ENCODE measurements around the gene WDFY3. TPM values are rescaled to one million over a fixed set of nuclear protein-coding genes. Genes with fewer than 3 reads are reported as not detected.

The WDFY3 gene
- total and polyA plus RNA-seq, 12 donors = 9.5 to 284 (median 85.0) TPM

DNA sequence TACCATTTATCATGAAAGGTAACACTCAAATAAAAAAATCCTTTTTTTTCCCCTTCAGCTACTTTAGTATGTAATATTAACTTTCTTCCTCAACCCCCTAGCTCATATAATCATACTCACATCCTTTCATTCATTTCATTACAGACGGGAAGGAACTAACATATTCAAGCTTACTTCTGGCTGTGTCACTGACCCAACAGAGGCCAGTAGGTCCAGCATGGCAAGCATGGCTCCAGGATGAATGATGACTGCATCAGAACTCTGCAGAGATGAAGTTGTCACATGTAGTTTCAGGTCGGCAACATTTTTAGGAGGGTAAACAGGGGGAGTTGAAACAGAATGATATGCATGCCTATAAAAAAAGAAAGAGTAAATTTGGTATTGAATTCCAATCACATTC lies 163.4 kb downstream of the WDFY3 start:
- intact Hi-C loops (cut with DNase I) = no loop called here
- no peaks in the 10 kb centered on the region for H3K9me3 ChIP-seq (replicated peaks in 1 of 3)
- WGBS, 4 donors = 93 to 100% (median 93%) methylated on average over 2 of the region's 2 CpGs
- no peak overlapping the region for H3K27ac ChIP-seq
- peaks cover 0 to 30% of the 10 kb centered on the region in 2 donors for H3K36me3 ChIP-seq (replicated peaks in 1 of 2)
- H3K27me3 ChIP-seq = no peaks in the 10 kb centered on the region
- H3K4me1 ChIP-seq (replicated peaks in 1 of 2) = peaks cover 13 to 14% of the 10 kb centered on the region in 2 donors
- H3K4me3 ChIP-seq = no peak overlapping the region
- no peak for DNase-seq
- TF ChIP-seq, protein P1, sequence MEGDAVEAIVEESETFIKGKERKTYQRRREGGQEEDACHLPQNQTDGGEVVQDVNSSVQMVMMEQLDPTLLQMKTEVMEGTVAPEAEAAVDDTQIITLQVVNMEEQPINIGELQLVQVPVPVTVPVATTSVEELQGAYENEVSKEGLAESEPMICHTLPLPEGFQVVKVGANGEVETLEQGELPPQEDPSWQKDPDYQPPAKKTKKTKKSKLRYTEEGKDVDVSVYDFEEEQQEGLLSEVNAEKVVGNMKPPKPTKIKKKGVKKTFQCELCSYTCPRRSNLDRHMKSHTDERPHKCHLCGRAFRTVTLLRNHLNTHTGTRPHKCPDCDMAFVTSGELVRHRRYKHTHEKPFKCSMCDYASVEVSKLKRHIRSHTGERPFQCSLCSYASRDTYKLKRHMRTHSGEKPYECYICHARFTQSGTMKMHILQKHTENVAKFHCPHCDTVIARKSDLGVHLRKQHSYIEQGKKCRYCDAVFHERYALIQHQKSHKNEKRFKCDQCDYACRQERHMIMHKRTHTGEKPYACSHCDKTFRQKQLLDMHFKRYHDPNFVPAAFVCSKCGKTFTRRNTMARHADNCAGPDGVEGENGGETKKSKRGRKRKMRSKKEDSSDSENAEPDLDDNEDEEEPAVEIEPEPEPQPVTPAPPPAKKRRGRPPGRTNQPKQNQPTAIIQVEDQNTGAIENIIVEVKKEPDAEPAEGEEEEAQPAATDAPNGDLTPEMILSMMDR (IDR thresholded peaks at IDR 0.05) = no peak
- no peak for TF ChIP-seq POLR2A (IDR thresholded peaks at IDR 0.05)

- Histone ChIP-seq H3K4me3 (no peak overlapping the region), H3K27me3 (no peaks in the 10 kb centered on the region), H3K36me3 (replicated peaks in 1 of 2) (peaks cover 0 to 33% of the 10 kb centered on the region in 2 donors), H3K27ac (no peak overlapping the region), H3K9me3 (replicated peaks in 1 of 3) (no peaks in the 10 kb centered on the region), H3K4me1 (replicated peaks in 1 of 2) (peaks cover 13 to 14% of the 10 kb centered on the region in 2 donors)
- TF ChIP-seq POLR2A (IDR thresholded peaks at IDR 0.05) = no peak
- TF ChIP-seq, protein P1 (IDR thresholded peaks at IDR 0.05) = no peak
- intact Hi-C loops (cut with DNase I) = no loop called here
- no peak for DNase-seq
Measured at GRCh38 chr4:84800256-84800655, 166.2 kb downstream of the WDFY3 start.

GRCh38 chr4:84799318-84799717 lies 167.2 kb downstream of the WDFY3 start:
- intact Hi-C loops (cut with DNase I) = no loop called here
- Histone ChIP-seq H3K9me3 (replicated peaks in 1 of 3) (no peaks in the 10 kb centered on the region), H3K36me3 (replicated peaks in 1 of 2) (peaks cover 0 to 35% of the 10 kb centered on the region in 2 donors), H3K4me3 (no peak overlapping the region), H3K27me3 (no peaks in the 10 kb centered on the region), H3K4me1 (replicated peaks in 1 of 2) (peaks cover 9% of the 10 kb centered on the region in 2 donors), H3K27ac (no peak overlapping the region)
- DNase-seq = no peak
- TF ChIP-seq POLR2A (IDR thresholded peaks at IDR 0.05) = no peak
- TF ChIP-seq, protein P1 (IDR thresholded peaks at IDR 0.05) = no peak
- WGBS, 4 donors = 82 to 90% (median 87%) methylated on average over 3 of the region's 3 CpGs

DNA sequence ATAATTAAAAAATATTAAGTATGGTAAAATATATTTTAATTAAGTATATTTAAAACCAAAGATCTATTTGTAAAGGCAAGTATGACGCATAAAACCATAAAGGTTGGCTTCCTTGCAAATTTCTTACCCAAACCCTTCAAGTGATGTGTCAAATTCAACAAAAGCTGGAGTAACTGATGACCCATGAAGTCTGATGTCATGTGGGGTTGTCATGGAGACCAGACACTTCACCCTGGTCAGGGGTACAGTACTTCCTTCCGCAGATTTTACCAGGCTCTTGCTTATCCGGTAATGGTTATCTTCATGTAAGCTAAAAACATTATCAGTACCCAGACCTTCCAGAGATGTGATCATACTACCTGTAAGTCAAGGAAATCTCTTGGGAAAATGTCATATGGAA lies 170.1 kb downstream of the WDFY3 start:
- H3K4me1 ChIP-seq (replicated peaks in 1 of 2) = no peaks in the 10 kb centered on the region

More for the DNA sequence above, 170.1 kb downstream of the WDFY3 start:
- TF ChIP-seq POLR2A (IDR thresholded peaks at IDR 0.05) = no peak
- TF ChIP-seq, protein P1 (IDR thresholded peaks at IDR 0.05) = no peak
- no peaks in the 10 kb centered on the region for H3K9me3 ChIP-seq (replicated peaks in 1 of 3)
- 87 to 97% (median 92%) methylated on average over 3 of the region's 3 CpGs for WGBS, 4 donors
- peaks cover 0 to 24% of the 10 kb centered on the region in 2 donors for H3K36me3 ChIP-seq (replicated peaks in 1 of 2)
- no peak for DNase-seq
- no peak overlapping the region for H3K4me3 ChIP-seq
- no peak overlapping the region for H3K27ac ChIP-seq
- H3K27me3 ChIP-seq = no peaks in the 10 kb centered on the region
- intact Hi-C loops (cut with DNase I) = no loop called here
